Skeletal muscle cell (primary cell): ENCODE results near the gene TNFRSF12A.
A peak's percentile ranks its signal among the peaks of the same experiment; 100 is the strongest.

Source experiments
- DNase-seq: peaks from one replicate; pipeline ENCODE4 v3.0.0-alpha.2; 2010; ENCODE audit warnings: low read depth
- H3K4me3 ChIP-seq: 2 replicates; pipeline ENCODE4 v1.5.1; 2011; ENCODE audit warnings: low read depth, mild to moderate bottlenecking, control low read depth, low read length, moderate library complexity

TNFRSF12A gene, protein sequence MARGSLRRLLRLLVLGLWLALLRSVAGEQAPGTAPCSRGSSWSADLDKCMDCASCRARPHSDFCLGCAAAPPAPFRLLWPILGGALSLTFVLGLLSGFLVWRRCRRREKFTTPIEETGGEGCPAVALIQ

DNA sequence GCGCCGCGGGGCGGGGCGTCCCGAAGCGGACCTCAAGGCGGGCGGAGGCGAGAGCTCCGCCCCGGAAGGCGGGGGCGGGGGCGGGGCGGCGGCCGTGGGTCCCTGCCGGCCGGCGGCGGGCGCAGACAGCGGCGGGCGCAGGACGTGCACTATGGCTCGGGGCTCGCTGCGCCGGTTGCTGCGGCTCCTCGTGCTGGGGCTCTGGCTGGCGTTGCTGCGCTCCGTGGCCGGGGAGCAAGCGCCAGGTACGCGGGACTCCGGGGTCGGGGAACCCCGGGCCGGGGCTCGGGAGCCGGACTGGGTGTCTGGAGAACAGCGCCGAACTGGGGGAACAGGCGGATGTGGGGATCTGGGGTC, at the start of gene TNFRSF12A:
TNFRSF12A (plus strand) TSS at position 122 of the 357 bp plus-strand sequence; CDS start at position 152, 30 bp downstream.
- DNase-seq, result no peak
- H3K4me3 ChIP-seq, result peak within 1 kb of the TSS; percentile 69

DNA sequence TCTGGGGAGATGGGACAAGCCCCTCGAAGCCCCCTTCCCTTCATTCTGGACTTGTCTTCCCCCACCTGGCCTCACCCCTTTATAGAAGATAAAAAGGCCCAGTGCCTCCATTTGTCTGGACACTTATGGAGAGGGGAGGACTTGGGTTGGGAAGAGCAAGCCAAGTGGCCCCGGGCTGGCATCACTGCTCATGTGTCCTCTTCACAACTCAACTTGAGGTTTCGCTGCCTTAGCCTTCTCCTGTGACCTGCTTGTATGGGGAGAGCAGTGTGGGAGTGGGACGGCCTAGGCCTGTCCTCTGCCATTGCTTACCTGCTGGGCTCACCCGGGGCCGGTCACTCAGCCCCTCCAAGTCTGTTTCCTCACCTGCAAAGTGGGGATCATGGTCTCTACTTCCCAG, 49.6 kb upstream of the TNFRSF12A start:
- H3K4me3 ChIP-seq, result peak overlapping the region; percentile 67
- DNase-seq, result no peak

DNA sequence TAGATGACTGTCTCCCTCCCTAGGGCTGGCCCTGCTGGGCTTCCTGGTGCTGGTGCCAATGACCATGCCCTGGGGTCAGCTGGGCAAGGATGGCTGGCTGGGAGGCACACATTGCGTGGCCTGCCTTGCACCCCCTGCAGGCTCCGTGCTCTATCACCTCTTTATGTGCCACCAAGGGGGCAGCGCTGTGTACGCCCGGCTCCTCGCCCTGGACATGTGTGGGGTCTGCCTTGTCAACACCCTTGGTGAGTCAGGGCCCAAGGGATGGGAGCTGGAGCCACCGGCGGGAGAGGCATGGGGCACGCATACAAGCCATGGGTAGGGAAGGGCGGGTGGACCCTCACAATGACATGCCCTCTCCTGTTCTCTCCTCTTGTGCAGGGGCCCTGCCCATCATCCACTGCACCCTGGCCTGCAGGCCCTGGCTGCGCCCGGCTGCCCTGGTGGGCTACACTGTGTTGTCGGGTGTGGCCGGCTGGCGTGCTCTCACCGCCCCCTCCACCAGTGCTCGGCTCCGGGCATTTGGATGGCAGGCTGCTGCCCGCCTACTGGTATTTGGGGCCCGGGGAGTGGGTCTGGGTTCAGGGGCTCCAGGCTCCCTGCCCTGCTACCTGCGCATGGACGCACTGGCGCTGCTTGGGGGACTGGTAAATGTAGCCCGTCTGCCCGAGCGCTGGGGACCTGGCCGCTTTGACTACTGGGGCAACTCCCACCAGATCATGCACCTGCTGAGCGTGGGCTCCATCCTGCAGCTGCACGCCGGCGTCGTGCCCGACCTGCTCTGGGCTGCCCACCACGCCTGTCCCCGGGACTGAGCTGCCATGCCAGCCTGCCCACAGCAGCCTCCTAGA, 48.8 kb upstream of the TNFRSF12A start:
- H3K4me3 ChIP-seq, result no peak overlapping the region
- DNase-seq, result no peak

DNA sequence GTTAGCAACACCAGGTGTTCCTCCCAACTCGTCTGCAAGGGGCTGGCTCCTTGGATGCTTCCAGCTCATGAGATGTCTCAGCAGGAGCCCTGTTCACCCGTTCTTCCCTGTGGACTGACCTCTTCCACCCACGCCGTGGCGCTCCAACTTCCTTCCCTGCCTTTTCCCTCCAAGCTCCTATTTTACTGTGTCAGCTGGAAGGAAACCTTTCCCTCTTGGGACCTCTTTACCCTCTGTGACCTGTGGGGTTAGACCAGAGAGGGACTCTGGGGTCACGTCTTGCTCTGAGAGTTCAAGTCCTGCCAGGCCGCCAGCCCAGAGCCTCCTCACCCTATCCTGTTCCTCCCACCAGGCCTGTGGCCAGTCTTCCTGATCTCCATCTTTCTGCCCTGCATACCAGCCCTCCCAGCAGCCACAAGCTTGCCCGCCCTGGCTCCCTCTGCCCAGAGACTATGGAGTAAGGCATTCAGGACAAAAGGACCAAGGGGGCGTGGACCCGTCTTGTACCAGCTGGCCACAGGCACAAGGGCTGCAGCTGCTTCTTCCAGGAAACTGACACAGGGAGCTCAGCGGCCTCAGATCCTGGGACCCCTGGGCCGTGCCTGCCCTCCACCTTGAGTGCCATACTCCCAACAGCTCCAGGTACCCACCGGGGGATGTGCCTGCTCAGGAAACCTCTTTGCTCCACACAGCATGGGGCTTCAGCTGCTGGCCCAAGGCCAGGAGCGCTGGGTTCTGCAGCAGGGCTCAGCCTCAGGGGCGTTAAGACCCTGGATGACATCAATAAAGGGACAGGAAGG, 48.0 kb upstream of the TNFRSF12A start:
- no peak for DNase-seq
- H3K4me3 ChIP-seq, result no peak overlapping the region

DNA sequence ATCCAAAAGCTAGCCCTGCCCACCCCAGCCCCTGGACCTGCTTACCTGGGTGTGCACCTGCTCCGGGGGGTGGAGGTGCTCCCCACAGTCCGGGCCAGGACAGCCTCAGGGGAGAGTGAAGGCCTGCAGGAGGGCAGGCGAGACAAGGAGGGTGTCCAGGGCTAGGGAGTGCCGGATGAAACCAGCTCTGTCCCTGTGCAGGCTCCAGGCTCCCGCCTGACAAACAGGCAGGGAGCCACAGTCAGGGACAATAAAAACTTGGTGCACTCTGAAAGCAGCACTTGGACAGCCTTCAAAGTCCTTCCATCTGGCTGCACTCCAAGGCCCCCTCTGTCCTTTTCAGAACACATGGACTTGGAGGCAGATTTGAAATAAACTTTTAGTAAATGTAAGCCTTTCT, 47.1 kb upstream of the TNFRSF12A start:
- no peak overlapping the region for H3K4me3 ChIP-seq
- no peak for DNase-seq

DNA sequence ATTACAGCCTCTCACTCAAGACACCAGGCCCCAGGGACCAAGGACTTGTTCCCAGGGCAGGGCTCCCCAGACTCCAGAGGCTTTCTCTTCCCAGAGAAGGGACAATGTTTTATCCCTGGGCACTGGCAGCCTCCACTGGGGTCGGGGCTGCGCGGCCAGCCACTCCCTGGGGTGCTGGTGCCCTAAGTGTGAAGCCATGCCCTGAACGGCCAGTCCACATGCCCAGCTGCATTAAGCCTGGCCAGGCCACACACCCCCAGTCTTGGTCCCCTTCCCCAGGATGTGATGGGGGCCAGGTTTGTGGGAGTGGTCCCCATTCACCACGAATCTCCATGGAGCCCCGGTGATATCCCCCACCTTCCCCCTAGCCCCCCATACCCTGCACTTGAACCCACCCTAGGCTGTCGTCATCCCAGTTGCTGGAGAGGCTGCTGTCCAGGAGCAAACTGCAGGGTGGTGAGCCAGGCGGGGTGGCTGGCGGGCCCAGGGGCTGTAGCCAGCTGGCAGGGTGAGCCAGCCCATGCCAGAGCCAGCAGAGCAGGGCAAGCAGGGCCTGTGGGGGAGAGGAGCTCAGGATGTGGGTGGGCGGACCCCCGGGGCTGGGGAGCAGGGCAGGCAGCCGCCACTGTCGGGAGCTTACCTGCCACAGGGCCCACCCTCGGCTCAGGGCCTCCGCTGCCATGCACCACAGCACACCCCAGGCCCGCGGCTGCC, 46.4 kb upstream of the TNFRSF12A start:
- DNase-seq, result no peak
- no peak overlapping the region for H3K4me3 ChIP-seq

DNA sequence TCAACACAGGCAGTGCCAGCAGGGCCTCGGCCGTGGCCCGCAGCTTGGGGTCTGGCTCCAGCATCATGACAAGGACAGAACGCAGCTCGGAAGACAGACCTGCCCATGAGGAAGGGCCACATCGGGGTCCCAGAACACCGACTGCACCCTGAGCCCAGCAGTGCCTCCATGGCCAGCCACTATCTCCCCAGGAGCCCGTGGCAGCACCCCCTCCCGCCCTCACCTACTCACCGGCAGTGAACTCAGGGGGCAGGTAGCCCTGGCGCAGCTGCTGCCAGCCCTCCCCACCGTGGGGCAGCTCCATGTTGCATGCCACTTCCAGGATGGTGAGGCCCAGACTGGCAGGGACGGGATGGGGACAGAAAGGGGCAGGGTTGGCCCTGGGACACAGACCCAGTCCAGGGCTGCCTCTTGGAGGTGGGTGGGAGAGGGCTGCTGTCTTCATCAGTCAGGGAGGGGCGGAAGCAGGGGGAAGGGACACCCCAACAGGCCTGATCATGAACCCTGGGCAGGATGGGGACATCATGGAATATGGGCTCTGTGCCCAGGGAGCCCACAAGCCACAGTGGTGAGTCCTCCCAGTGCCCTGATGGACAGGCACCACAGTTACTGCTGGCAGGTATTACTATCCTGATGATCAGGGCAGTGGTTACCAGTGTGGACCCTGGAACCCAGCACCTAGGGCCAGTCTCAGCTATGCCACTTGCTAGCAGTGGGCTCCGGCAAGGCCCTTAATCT, 45.7 kb upstream of the TNFRSF12A start:
- no peak for DNase-seq
- no peak overlapping the region for H3K4me3 ChIP-seq

DNA sequence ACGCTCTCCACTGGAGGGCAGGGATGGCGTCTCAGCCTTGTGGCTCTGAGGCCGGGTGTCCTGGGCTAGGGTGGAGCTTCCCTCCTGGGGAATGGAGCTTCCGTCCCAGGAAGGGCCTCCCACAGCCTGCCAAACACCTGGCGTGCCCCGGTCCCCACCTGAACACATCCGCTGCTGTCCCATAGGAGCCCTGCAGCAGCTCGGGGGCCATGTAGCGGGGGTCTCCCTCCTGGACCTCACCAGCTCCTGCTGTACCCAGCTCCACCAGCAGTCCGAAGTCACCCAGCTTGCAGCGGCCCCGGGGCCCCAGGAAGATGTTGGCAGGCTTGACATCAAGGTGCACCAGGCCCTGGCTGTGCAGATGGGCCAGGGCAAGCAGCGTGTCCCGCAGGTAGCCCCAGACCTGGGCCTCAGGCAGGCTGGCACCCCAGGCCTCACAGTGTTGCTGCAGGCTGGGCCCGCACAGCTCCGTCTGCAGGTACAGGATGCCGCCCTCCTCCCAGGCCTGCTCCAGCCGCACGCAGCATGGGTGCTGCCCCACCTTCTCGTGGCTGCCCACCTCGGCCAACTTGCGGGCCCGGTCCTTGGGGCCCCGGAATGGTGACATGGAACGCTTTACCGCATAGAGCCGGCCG, 44.9 kb upstream of the TNFRSF12A start:
- H3K4me3 ChIP-seq, result no peak overlapping the region
- no peak for DNase-seq

DNA sequence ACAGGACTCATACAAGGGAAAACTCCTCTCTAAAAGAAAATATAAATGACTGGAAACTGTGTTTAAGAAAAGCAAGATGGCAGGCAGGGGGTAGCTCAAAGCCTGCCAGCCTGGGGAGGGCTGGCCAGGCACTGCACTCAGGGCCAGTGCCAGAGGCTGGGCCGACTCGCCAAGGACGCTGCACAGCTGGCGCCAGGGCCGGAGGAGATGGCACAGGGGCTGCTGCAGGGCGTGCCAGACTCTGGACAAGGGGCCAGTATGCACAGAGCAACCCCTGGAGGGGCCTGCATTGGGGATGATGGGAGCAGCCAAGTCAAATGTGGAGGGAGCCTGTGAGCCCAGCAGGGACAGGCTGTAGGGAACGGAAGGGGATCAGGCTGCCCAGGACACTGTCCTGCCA, 44.0 kb upstream of the TNFRSF12A start:
- no peak overlapping the region for H3K4me3 ChIP-seq
- DNase-seq, result no peak

DNA sequence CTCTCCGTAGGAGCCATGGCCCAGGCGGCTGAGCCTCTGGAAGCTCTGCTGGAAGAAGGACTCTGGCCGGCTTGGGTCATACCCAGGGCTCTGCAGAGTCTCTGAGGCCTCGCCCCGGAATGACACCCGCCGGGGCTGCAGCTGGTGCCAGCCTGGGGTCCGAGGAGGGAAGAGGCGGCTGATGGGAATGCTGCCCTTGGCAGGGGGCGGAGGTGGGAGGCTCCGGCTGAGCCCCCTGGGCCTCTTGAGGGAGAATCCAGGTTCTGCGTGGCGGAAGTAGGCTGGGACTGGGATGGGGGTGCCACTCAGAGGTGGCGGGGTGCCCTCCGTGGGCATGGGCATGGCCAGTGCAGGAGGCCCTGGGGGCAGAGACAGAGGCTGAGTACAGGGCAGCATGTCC, 43.5 kb upstream of the TNFRSF12A start:
- DNase-seq, result no peak
- H3K4me3 ChIP-seq, result no peak overlapping the region

DNA sequence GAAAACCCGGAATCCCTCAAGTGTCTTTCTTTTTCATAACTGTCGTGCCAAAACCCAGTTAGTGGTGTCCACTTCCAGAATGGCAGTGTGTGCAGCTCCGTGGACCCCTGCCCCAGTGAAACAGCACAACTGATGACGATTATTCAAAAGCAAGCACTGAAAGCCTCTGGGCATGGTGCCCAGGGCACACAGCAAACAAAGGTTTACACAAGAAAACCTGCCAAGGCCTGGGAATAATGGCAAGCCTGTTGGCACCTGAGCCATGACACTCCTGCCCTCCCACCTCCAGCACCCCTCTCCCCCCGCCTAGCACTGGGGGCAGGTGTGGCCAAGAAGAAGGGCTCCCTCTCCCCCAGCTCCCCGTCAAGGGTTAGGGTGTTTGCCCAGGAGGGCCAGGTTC, 42.7 kb upstream of the TNFRSF12A start:
- no peak overlapping the region for H3K4me3 ChIP-seq
- no peak for DNase-seq

DNA sequence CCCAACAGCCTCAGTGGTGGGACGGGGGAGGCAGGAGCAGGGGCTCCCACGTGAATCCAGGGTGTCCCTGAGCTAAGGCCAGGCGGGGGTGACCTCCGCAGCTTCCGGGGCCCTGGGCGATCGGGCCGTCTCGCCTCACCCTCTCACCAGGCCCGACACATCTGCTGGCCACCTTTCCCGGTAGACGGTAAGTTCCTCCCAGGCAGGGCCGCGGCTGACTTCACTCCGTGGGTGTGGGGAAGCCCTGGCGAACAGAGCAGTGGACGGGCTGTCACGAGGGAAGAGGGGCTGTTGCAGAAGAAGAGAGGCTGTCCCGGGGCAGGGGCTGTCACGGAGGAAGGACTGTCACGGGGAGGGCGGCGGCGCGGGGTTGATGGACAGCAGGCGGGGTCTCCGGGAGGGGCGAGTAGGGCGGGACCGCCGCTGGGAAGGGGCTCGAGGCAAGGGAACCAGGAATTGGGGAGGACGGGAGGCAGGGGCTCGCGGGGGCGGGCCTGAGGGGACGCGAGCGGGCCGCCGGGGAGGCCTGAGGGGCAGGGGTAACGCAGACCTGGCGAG, 40.4 kb upstream of the TNFRSF12A start:
- no peak for DNase-seq
- H3K4me3 ChIP-seq, result peak overlapping the region; percentile 74

DNA sequence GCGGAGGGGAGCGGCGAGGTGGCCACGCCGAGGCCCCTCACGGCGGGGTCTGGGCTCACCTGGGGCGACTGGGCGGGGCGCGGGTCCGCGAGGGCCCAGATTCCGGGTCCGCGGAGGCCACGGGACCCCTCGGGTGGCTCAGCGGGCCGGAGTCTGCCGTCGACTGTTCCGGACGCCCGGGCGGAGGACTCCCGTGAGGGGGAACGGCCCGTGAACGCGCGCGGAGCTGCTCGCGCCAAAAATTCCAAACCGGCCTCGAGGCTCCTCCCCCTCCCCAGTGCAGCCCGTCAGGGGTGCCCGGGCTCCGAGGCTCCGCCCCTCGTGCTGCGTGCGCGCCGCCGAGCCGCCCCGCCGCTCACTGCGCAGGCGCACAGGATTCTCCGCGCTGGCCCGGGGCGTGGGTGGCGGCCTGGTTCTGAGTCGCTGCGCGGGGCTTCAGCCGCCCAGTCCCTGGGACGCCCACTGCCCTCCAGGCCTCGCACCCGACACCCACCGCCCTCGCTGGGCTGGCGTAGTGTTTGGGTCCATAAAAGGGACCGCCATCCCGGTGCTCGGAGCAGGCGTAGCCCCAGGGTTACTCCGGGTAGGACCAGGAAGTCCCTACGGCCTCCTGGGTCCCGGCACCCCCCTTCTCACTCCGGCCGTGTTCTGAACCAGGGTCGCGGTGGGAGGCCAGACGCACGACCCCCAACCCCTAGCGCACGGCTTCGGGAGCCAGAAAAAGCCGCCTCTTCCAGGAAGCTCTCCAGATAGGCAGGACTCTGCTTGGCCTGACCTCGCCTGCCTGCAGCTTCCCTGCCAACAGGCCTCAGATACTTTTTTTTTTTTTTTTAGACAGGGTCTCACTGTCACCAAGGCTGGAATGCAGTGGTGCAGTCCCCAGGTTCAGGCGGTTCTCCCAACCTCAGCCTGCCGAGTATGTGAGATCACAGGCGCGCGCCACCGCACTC, 39.7 kb upstream of the TNFRSF12A start, which contains the start of gene PKMYT1:
PKMYT1 (minus strand) TSS at position 220 of the 950 bp plus-strand sequence. CDS start 789 bp downstream, outside the sequence.
- peak within 1 kb of the TSS; percentile 74 for H3K4me3 ChIP-seq
- peak; percentile 33 for DNase-seq

DNA sequence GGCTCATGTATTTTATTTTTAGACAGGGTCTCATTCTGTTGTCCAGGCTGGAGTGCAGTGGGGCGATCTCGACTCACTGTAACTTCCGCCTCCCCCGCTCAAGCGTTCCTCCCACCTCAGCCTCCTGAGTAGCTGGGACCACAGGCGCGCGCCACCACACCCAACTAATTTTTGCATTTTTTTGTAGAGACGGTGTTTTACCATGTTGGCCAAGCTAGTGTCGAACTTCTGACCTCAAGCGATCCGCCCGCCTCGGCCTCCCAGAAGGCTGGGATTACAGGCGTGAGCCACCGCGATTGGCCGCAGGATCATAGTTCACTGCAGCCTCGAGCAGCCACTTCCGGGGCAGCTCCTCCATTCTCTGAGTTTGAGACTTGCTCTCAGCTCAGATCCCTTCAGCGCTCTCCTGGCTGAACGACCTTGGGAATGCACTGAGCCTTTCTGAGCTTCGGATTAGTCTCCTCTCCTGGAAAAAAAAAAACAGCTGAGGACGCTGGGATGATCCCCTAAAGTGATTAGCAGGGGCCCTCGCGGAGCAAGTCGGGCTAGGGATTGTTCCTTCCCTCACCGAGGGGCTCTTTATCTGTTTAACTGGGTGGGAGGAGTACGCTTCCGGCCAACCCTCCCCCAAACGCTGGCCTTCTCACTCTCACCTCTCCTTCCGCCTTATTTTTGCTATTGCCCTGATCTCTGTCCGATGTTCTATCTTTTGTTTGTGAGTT, 38.8 kb upstream of the TNFRSF12A start:
- DNase-seq, result no peak
- peak overlapping the region; percentile 74 for H3K4me3 ChIP-seq

DNA sequence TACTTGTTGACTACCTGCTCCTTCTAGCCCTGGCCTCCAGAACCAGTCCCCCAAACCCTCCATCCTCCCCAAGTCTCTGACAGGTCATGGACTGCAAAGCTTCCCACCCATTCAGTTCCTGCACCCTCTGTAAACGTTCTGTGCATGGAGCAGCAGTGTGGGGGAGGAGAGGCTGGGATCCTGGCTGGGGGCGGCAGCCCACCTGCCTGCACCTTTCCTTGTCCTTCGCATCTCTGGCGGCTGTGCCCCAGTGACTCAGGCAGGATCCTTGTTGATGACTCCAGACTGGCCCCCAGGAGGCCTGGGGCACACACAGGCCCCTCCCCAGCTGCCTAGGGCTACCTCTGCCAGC, 38.3 kb upstream of the TNFRSF12A start:
- DNase-seq, result no peak
- H3K4me3 ChIP-seq, result no peak overlapping the region

DNA sequence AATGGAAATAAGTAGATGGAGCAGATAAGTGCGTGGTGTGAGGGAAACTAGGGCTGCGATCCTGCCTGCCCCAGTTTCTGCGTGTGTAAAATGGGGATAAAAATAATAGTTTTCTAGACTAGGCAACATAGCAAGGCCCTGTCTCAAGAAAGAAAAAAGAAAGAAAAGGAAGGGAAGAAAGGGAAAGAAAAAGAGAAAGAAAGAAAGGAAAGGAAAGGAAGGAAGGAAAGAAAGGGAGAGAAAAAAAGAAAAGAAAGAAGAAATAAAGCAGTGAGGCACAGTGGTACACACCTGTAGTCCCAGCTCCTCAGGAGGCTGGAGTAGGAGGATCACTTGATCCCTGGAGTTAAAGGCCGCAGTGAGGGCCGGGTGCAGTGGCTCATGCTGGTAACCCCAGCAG, 37.8 kb upstream of the TNFRSF12A start:
- no peak overlapping the region for H3K4me3 ChIP-seq
- DNase-seq, result no peak

DNA sequence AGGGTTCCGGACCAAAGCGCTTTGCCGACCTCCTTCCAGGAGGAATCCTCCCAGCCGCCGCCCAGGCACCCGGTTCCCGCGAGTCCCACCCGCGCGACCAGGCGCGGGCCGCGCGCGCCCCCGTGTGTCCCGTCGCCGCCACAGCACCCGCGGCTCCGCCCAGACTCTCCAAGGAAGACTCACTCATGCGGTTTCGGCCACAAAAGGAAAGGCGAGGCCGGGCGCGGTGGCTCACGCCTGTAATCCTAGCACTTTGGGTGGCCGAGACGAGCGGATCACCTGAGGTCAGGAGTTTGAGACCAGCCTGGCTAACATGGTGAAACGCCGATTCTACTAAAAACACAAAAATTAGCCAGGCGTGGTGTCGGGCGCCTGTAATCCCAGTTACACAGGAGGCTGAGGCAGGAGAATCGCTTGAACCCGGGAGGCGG, 36.4 kb upstream of the TNFRSF12A start:
- no peak for DNase-seq
- peak overlapping the region; percentile 20 for H3K4me3 ChIP-seq
